Osteocyte (in vitro differentiated cells): ENCODE results near the gene CASTOR1. TPM values are rescaled to one million over a fixed set of nuclear protein-coding genes. Genes with fewer than 3 reads are reported as not detected.
A peak's percentile ranks its signal among the peaks of the same experiment; 100 is the strongest.

Experiments used
- DNase-seq: peaks from one replicate; pipeline ENCODE4 v3.0.0; 2021; ENCODE audit warnings: mixed read lengths; ENCODE audit not compliant: unreplicated experiment; ENCODE audit errors: extremely low spot score
- H3K27ac Mint-ChIP-seq: one replicate; pipeline ENCODE4 v1.8.0; 2021; ENCODE audit warnings: mild to moderate bottlenecking, mixed read lengths; ENCODE audit not compliant: unreplicated experiment
- H3K27me3 Mint-ChIP-seq: one replicate; pipeline ENCODE4 v1.8.0; 2021; ENCODE audit warnings: mixed read lengths; ENCODE audit not compliant: unreplicated experiment
- H3K36me3 Mint-ChIP-seq: one replicate; pipeline ENCODE4 v1.8.0; 2021; ENCODE audit warnings: mixed read lengths; ENCODE audit not compliant: unreplicated experiment
- H3K4me1 Mint-ChIP-seq: one replicate; pipeline ENCODE4 v1.8.0; 2021; ENCODE audit warnings: mixed read lengths; ENCODE audit not compliant: unreplicated experiment
- H3K4me3 Mint-ChIP-seq: one replicate; pipeline ENCODE4 v1.8.0; 2021; ENCODE audit warnings: mild to moderate bottlenecking, moderate library complexity, mixed read lengths; ENCODE audit not compliant: unreplicated experiment
- H3K9me3 Mint-ChIP-seq: one replicate; pipeline ENCODE4 v1.8.0; 2021; ENCODE audit warnings: mixed read lengths; ENCODE audit not compliant: unreplicated experiment
- total RNA-seq: library from RNA; stranded (reverse); gene quantifications from 2 replicates; pipeline ENCODE4 v1.2.1, GENCODE V29; 2021
- TF ChIP-seq, protein P1 (sequence below): fragments of 200-600 bp; sonication (generic); IDR thresholded peaks from 2 replicates; pipeline ENCODE4 v1.5.0; 2021; ENCODE audit warnings: antibody characterized with exemption, mild to moderate bottlenecking, moderate library complexity

The CASTOR1 gene
- total RNA-seq, 1 donor from 2014 or later: 12.2 TPM

DNA sequence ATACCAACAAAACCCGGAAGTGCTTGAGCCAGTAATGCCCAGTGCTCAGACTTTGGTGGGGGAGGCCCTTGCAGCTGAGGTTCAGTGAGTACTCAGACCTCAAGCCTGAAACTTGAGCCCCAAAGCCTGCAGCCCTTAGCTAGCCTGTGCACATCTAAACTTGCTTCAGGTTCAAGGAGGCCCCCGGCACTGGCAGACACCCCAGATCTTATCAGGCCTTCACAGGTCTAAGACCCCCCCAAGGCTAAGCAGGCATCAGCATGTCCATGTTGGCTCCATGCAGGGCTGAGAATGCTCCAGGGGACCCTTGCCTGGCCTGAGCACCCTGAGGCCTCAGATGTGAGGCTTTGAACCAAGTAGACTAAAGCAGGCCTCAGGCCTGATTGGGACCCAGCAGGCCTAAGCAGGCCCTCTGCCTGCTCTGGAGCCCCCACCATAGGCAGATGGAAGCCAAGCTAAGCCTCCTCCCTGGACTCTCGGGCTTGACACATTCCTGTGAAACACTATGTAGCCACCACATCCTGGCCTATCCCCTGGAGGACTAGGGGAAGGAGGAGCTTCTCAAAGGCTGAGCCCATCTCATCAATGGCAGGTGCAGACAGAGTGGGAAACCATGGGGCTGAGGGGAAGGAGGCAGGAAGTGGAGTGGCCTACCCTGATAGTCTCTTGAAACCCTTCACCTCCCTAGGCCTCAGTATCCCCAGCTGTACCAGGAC lies 1.2 kb upstream of the CASTOR1 start:
- no peaks in the 10 kb centered on the region for H3K9me3 Mint-ChIP-seq
- H3K4me1 Mint-ChIP-seq: peaks cover 31% of the 10 kb centered on the region
- DNase-seq: no peak
- TF ChIP-seq, protein P1, sequence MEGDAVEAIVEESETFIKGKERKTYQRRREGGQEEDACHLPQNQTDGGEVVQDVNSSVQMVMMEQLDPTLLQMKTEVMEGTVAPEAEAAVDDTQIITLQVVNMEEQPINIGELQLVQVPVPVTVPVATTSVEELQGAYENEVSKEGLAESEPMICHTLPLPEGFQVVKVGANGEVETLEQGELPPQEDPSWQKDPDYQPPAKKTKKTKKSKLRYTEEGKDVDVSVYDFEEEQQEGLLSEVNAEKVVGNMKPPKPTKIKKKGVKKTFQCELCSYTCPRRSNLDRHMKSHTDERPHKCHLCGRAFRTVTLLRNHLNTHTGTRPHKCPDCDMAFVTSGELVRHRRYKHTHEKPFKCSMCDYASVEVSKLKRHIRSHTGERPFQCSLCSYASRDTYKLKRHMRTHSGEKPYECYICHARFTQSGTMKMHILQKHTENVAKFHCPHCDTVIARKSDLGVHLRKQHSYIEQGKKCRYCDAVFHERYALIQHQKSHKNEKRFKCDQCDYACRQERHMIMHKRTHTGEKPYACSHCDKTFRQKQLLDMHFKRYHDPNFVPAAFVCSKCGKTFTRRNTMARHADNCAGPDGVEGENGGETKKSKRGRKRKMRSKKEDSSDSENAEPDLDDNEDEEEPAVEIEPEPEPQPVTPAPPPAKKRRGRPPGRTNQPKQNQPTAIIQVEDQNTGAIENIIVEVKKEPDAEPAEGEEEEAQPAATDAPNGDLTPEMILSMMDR: no peak
- H3K27me3 Mint-ChIP-seq: no peaks in the 10 kb centered on the region
- peaks cover 5% of the 10 kb centered on the region for H3K36me3 Mint-ChIP-seq
- peak overlapping the region; percentile 73 for H3K4me3 Mint-ChIP-seq
- peak overlapping the region; percentile 81 for H3K27ac Mint-ChIP-seq

DNA sequence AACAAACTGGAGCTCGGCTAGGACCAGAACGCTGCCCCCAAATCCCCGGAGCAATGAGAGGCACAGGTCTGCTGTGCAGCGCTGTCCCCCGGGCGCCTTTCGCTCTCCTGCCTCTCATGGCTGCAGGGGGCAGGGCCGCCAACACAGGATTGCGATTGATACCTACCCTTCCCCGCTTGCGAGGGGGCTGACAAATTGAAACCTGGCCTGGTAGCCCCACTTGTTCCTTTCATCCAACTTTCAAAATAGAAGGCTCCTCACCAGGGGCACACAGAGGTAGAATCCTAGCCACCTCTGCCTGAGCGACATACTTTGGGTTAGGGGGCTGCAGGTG lies 642 bp upstream of the CASTOR1 start:
- TF ChIP-seq, protein P1: no peak
- peak overlapping the region; percentile 81 for H3K27ac Mint-ChIP-seq
- H3K36me3 Mint-ChIP-seq: peaks cover 7% of the 10 kb centered on the region

DNA sequence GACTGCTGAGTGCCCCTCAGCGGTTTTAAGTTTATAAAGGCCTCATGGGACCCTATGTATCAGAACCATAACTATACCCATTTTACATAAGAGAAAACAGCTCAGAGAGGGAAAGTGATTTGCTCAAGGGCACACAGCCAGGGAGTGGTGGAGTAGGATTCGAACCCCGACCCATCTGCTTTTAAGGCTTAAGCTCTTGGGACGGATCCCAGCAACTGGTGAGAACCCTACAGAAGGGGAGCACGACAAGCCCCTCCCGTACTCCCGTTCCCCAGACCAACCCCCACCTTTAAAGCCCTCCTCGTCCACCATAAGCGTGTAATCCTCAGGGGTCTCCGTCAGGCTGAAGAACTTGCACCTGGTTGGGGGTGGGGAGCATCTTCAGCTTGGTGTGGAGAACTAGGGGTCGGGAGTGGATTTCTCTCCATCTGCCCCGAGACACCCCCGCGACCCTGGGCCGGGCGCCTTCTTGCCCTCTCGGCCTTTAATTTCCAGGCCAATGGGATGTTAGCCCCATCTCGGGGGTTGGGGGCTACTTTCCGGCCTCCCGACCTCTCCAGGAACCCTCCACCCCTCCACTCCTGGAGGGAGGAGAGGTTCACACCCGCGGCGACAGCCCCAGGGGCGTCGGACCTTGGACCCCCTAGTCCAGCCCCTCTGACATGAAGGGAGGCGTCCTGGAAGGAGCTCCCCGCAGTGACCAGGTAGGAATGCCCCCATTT lies 725 bp downstream of the CASTOR1 start:
- H3K27ac Mint-ChIP-seq: peak overlapping the region; percentile 81
- no peaks in the 10 kb centered on the region for H3K9me3 Mint-ChIP-seq
- no peak for DNase-seq
- peak overlapping the region; percentile 73 for H3K4me3 Mint-ChIP-seq
- H3K4me1 Mint-ChIP-seq: peaks cover 31% of the 10 kb centered on the region
- TF ChIP-seq, protein P1: no peak
- H3K36me3 Mint-ChIP-seq: peaks cover 14% of the 10 kb centered on the region
- H3K27me3 Mint-ChIP-seq: no peaks in the 10 kb centered on the region

More for the DNA sequence above, 642 bp upstream of the CASTOR1 start:
- peak overlapping the region; percentile 73 for H3K4me3 Mint-ChIP-seq
- peaks cover 31% of the 10 kb centered on the region for H3K4me1 Mint-ChIP-seq
- H3K27me3 Mint-ChIP-seq: no peaks in the 10 kb centered on the region
- no peak for DNase-seq
- no peaks in the 10 kb centered on the region for H3K9me3 Mint-ChIP-seq

DNA sequence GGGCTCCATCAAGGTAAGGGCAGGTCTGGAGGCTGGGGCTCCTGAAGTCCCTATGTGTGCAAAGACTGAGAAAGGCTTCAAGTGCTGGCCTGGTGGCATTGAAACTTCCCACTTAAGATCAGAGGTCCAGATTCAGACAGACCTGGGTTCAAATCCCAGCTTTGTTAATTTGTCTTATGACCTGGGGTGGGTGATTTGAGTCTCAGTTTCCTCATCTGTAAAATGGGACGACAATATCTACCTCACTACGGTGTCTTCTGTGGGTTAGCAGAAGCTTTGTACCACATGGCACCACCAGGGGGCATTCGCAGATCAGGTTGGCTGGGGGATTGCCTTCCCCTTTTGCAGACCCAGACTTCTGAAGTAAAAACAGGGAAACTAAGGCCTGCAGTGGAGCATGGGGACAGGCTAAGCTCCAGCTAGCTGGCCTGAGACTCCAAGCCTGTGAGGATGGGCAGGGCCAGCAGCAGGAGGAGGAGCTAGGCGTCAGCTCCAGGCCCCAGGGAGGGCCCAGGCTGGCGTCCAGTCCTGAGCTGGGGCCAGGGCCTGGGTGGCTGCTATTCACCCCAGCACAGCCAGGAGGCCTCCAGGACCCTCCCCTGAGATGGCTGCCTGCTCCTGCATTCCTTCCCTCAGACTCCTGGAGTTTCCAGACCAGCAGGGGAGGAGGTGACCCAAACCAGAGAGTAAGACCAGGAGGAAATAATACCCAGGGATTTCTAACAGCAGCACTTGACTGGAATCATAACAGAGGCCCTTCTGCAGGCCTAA lies 1.5 kb downstream of the CASTOR1 start:
- TF ChIP-seq, protein P1: peak; percentile 76
- peaks cover 31% of the 10 kb centered on the region for H3K4me1 Mint-ChIP-seq
- H3K27ac Mint-ChIP-seq: peak overlapping the region; percentile 81
- no peaks in the 10 kb centered on the region for H3K27me3 Mint-ChIP-seq
- H3K9me3 Mint-ChIP-seq: no peaks in the 10 kb centered on the region
- H3K36me3 Mint-ChIP-seq: peaks cover 13% of the 10 kb centered on the region
- peak; percentile 95 for DNase-seq
- H3K4me3 Mint-ChIP-seq: peak overlapping the region; percentile 73
